Activated naive CD4-positive, alpha-beta T cell treated with anti-CD3 and anti-CD28 coated beads, Interleukin-2, amount 10 ng/mL, durations not matched to agents 7 days and 5 days (primary cell): Measurements from ENCODE around the gene SNRNP200.

Source experiments
- CTCF ChIA-PET: fragments of 350-600 bp; sonication (Branson Sonifier 250); formaldehyde crosslinking; loops from one replicate; lab custom pipeline; 2021; ENCODE audit warnings: antibody characterized with exemption; lab: Charles Lee
- DNase-seq: peaks from one replicate; pipeline ENCODE4 v3.0.0-alpha.2; 2020
- H3K27ac Mint-ChIP-seq: one replicate; pipeline ENCODE4 v1.8.0; 2021; ENCODE audit warnings: mild to moderate bottlenecking, moderate library complexity, mixed read lengths
- H3K27me3 Mint-ChIP-seq: one replicate; pipeline ENCODE4 v1.8.0; 2021; ENCODE audit warnings: mild to moderate bottlenecking, mixed read lengths
- H3K36me3 Mint-ChIP-seq: one replicate; pipeline ENCODE4 v1.8.0; 2021; ENCODE audit warnings: mixed read lengths
- H3K4me1 Mint-ChIP-seq: one replicate; pipeline ENCODE4 v1.8.0; 2021; ENCODE audit warnings: mixed read lengths
- H3K4me3 Mint-ChIP-seq: one replicate; pipeline ENCODE4 v1.8.0; 2021; ENCODE audit warnings: mild to moderate bottlenecking, moderate library complexity, mixed read lengths
- H3K9me3 Mint-ChIP-seq: one replicate; pipeline ENCODE4 v1.8.0; 2021; ENCODE audit warnings: mixed read lengths

The SNRNP200 gene

DNA sequence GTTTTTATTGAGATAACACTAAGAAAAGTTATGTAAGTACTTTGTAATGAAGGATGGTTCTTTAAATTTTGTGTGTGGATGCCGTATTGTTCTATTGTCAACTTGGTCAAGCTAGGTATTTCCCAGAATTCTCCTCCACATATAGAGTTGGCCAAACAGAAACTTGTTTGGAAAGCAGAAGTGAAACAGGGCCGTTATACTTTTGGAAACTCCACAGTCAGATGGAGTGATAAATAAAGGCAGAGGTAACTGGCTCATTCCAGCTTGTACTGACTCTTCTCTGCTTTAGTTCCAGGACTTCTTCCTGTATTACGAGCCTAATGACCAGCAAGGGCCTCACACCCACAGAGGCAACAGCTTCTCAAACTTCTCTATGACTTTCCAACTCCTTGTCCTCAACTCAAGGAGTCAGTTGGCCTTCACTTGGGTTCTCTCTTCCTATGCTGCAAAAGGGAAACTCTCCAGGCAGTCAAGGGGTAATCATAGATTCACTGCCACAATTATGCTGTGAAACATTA, 80.3 kb downstream of the SNRNP200 start:
- DNase-seq, result no peak
- H3K27me3 Mint-ChIP-seq, result no peaks in the 10 kb centered on the region
- H3K27ac Mint-ChIP-seq, result no peak overlapping the region
- CTCF ChIA-PET, result no interaction called here
- no peaks in the 10 kb centered on the region for H3K9me3 Mint-ChIP-seq
- H3K4me3 Mint-ChIP-seq, result no peak overlapping the region
- H3K4me1 Mint-ChIP-seq, result peaks cover 8% of the 10 kb centered on the region
- H3K36me3 Mint-ChIP-seq, result no peaks in the 10 kb centered on the region
